H1 (cell line): ENCODE measurements around the gene GAS7. TPM values are rescaled to one million over a fixed set of nuclear protein-coding genes. Genes with fewer than 3 reads are reported as not detected.

Source experiments
- polyA plus RNA-seq, 7 experiments: library from polyadenylated mRNA; depleted of rRNA in 3 of 7; stranded (reverse) in 5 of 7; unstranded in 2 of 7; fragments of >200 nt in 5 of 7; fragments of 200-250 nt in 2 of 7; gene quantifications; 1 replicate in 5 of 7; 2 replicates in 1 of 7; 4 replicates in 1 of 7; pipeline versions ENCODE4 v1.2.1 to v1.2.3, GENCODE V29; 2011 to 2013; ENCODE audit warnings: missing spikeins in 2 of 7, mixed read lengths in 2 of 7
- total RNA-seq: library from RNA; stranded (reverse); fragmentation: NEBNext Ultra II Directional; extraction: Animal tissue kit (Norgen Biotek cat#: 25700); gene quantifications from 2 replicates; pipeline ENCODE4 v1.2.1, GENCODE V29; 2021
- TF ChIP-seq, protein P1 (sequence below): IDR thresholded peaks from 2 replicates; pipeline ENCODE4 v1.6.1; 2011; ENCODE audit warnings: low read length, improper control_type of control experiment
- TF ChIP-seq, protein P2 (sequence below): IDR thresholded peaks from 2 replicates; pipeline ENCODE4 v1.6.1; 2012; ENCODE audit warnings: inconsistent platforms
- TF ChIP-seq, protein P3 (sequence below): IDR thresholded peaks from 2 replicates; pipeline ENCODE4 v1.6.1; 2012; ENCODE audit warnings: inconsistent platforms

Gene GAS7
- total and polyA plus RNA-seq, 2 of the 8 experiments (the other 6 are each of a cell fraction or from before 2014, with no cell fraction given): 5.0 to 14.5 TPM

DNA sequence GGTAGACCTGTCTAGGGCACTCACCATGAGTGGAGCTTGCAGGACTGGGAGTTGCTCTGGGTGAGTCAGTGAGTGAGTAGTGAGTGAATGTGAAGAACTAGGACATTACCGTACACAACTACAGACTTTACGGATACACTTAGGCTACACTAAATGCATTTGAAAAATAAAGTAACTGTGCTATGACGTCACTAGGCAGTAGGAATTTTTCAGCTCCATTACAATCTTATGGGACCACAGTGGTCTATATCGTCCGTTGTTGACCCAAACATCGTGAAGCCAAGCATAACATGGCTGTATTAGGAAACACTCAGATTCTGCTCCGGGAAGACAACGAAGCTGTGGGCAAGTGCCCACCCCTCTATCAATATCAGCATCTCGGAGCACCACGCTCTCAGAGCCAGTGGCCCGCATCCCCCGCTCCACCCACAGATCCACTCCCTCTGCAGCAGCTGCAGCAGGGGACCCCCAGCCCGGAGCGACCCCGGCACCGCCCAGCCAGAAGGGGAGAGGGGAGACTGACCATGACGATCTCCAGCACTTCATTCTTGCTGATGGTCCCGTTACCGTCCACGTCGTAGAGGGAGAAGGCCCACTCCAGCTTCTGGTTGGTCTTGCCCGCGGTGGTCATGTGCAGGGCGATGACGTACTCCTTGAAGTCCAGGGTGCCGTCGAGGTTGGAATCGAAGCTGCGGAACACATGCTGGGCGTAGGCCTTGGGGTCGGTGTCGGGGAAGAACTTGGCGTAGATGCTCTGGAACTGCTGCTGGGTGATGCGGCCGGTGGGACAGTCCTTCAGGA is 293.9 kb downstream of the GAS7 start (continued):
- TF ChIP-seq, protein P1, sequence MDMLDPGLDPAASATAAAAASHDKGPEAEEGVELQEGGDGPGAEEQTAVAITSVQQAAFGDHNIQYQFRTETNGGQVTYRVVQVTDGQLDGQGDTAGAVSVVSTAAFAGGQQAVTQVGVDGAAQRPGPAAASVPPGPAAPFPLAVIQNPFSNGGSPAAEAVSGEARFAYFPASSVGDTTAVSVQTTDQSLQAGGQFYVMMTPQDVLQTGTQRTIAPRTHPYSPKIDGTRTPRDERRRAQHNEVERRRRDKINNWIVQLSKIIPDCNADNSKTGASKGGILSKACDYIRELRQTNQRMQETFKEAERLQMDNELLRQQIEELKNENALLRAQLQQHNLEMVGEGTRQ: no peak
- TF ChIP-seq, protein P2, sequence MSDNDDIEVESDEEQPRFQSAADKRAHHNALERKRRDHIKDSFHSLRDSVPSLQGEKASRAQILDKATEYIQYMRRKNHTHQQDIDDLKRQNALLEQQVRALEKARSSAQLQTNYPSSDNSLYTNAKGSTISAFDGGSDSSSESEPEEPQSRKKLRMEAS: no peak
- TF ChIP-seq, protein P3, sequence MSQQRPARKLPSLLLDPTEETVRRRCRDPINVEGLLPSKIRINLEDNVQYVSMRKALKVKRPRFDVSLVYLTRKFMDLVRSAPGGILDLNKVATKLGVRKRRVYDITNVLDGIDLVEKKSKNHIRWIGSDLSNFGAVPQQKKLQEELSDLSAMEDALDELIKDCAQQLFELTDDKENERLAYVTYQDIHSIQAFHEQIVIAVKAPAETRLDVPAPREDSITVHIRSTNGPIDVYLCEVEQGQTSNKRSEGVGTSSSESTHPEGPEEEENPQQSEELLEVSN: no peak
